AG20443 (cell line): ENCODE data around the gene REPS1.

ENCODE experiments used
- DNase-seq: peaks from one replicate; pipeline ENCODE4 v3.0.0; 2012; ENCODE audit warnings: low spot score, mixed read lengths

Gene REPS1

DNA sequence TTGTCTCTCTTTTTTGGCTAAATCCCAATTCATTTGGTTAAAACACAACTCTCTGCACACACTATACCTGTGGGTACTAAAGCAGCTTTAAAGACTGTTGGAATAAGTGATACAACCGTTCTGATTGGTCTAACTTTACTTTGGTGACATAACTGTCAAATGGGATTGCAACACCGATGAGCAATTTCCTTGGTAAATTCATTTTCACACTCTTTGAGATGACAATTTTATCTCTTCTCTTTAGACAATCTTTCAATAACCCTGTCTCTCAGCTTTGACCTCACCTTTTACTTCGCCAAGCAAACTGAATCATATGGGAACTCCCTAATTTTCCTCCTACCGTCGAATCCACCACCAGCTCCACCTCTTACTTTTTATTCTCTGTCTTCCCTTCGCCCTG lies 131.4 kb downstream of the REPS1 start:
- DNase-seq, result no peak
